ENCODE data around the gene MROH2A. TPM values are rescaled to one million over a fixed set of nuclear protein-coding genes. Genes with fewer than 3 reads are reported as not detected.
"Not testable (repeated sequence)": the region's sequence is repeated elsewhere in the genome, so short reads cannot be mapped to it uniquely, and the experiment has no call there.

MROH2A gene
- total RNA-seq, 1 donor, result not detected

DNA sequence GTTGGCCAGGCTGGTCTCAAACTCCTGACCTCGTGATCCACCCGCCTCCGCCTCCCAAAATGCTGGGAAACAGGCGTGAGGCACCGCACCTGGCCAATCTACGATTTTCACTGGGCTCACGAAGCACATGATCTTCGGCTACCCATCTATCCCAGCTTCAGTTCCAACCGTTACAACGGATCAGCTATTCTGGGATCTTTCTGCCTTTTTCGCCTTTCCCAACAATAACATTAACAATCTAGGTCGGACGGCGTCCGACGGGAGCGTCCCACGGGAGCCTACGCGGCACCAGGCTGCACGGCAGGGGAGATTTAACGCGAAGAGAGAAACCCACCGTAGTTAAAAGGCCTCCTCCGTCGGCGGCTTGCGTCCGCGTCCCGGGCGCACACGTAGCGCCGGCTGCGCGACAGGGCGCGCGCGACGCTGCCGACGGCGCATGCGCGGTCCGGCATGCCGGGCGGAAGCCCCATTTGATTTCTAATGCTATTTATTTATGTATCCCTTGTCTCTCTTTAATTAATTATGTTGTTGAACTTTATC lies 89.9 kb downstream of the MROH2A start, which contains the start of gene MSL3B:
TSS of gene MSL3B (minus strand) at position 394 of the 540 bp plus-strand sequence.
- H3K4me3 ChIP-seq (ENCODE audit: low read depth, low read length), result peak within 1 kb of the TSS; percentile 80
- peak; percentile 52 for DNase-seq (ENCODE audit: low read depth)
- TF ChIP-seq, protein P1, sequence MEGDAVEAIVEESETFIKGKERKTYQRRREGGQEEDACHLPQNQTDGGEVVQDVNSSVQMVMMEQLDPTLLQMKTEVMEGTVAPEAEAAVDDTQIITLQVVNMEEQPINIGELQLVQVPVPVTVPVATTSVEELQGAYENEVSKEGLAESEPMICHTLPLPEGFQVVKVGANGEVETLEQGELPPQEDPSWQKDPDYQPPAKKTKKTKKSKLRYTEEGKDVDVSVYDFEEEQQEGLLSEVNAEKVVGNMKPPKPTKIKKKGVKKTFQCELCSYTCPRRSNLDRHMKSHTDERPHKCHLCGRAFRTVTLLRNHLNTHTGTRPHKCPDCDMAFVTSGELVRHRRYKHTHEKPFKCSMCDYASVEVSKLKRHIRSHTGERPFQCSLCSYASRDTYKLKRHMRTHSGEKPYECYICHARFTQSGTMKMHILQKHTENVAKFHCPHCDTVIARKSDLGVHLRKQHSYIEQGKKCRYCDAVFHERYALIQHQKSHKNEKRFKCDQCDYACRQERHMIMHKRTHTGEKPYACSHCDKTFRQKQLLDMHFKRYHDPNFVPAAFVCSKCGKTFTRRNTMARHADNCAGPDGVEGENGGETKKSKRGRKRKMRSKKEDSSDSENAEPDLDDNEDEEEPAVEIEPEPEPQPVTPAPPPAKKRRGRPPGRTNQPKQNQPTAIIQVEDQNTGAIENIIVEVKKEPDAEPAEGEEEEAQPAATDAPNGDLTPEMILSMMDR (IDR thresholded peaks at IDR 0.05; ENCODE audit: insufficient read depth, low read depth, low read length), result no peak

DNA sequence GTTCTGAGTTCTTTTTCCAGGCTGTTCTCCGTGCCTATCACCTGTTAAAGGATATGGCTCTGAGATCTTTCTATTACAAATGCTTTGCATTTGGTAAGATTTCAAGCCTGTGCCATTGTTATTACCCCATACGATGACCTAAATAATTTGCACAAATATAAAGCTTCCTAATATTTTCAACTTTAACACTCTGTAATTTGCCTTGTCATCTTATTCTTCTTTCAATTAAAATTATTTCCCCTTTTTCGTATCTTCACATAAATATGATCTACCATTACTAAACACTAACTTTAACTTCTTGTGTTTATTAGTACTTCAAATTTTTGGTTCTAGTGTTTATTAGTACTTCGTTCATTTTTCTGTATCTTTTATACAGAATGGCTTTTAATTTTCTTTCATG lies 93.3 kb downstream of the MROH2A start:
- TF ChIP-seq, protein P1 (IDR thresholded peaks at IDR 0.05; ENCODE audit: insufficient read depth, low read depth, low read length), result no peak
- no peak for DNase-seq (ENCODE audit: low read depth)
- H3K4me3 ChIP-seq (ENCODE audit: low read depth, low read length), result no peak overlapping the region

DNA sequence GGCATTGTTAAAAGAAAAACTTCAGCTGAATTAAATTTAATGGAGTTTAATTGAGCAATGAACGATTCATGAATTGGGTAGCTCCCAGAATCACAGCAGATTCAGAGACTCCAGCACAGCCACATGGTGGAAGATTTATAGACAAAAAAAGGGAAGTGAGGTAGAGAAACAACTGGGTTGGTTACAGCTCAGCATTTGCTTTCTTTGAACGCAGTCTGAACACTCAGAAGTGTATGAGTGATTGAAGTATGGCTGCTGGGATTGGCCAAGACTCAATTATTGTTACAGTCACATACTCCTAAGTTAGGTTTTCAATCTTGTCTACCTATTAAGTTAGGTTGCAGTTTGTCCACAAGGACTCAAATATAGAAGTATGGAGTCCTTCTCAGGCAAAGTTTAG lies 94.0 kb downstream of the MROH2A start:
- DNase-seq (ENCODE audit: low read depth); H3K4me3 ChIP-seq (ENCODE audit: low read depth, low read length): not testable (repeated sequence)

DNA sequence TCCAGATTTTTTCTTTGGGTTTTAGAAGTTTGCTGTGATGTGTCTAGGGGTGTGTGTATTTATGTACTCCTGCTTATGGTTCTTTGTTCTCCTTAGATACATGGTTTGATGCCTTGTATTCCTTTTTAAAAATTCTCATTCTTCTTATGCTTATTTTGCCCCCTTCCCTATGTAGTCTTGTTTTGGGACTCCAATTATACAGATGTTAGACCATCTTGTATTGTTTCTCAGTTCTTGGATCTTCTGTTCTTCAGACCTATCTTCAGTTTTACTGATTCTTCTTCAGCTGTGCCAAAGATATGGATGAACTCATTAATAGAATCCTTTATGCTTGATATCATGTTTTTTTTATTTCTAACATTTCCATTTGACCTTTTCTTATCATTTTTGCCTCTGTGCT lies 104.2 kb downstream of the MROH2A start:
- H3K4me3 ChIP-seq (ENCODE audit: low read depth, low read length), result no peak overlapping the region
- TF ChIP-seq, protein P1 (IDR thresholded peaks at IDR 0.05; ENCODE audit: insufficient read depth, low read depth, low read length), result no peak
- peak; percentile 2 for DNase-seq (ENCODE audit: low read depth)

Other genes starting within 250 kb of the MROH2A start
- 28.3 and 48.8 TPM in 2 replicates for gene USP40, start 211.5 kb upstream of the MROH2A start, total RNA-seq
- gene UGT1A8, start 160.7 kb upstream of the MROH2A start, total RNA-seq, result under 0.01 TPM in 1 of 2 replicates, not detected in the other
- gene UGT1A10, start 141.9 kb upstream of the MROH2A start, total RNA-seq, result not detected in 2 replicates
- gene UGT1A9, start 106.4 kb upstream of the MROH2A start, total RNA-seq, result not detected in 2 replicates
- not detected in 2 replicates for gene UGT1A7, start 96.4 kb upstream of the MROH2A start, total RNA-seq
- not detected in 2 replicates for gene UGT1A6, start 85.4 kb upstream of the MROH2A start, total RNA-seq
- not detected in 2 replicates for gene UGT1A5, start 65.4 kb upstream of the MROH2A start, total RNA-seq
- not detected in 2 replicates for gene UGT1A4, start 59.6 kb upstream of the MROH2A start, total RNA-seq
- gene UGT1A3, start 49.3 kb upstream of the MROH2A start, total RNA-seq, result not detected in 2 replicates
- not detected in 2 replicates for gene UGT1A1, start 18.1 kb upstream of the MROH2A start, total RNA-seq
- gene HJURP, start 76.2 kb downstream of the MROH2A start, total RNA-seq, result 12.2 and 27.2 TPM in 2 replicates
- gene TRPM8, start 139.0 kb downstream of the MROH2A start, total RNA-seq, result not detected in 2 replicates

All from fibroblast of villous mesenchyme (primary cell).